Stimulated activated CD8-positive, alpha-beta memory T cell treated with anti-CD3 and anti-CD28 coated beads, Interleukin-15, amount 100 ng/mL, for 24 hours (primary cell): ENCODE data around the gene PDZK1IP1.

ENCODE experiments used
- DNase-seq: peaks from one replicate; pipeline ENCODE4 v3.0.0-alpha.2; 2020; ENCODE audit warnings: low read depth

The PDZK1IP1 gene

GRCh38 chr1:47137925-47138615, 51.8 kb downstream of the PDZK1IP1 start:
- DNase-seq: no peak

DNA sequence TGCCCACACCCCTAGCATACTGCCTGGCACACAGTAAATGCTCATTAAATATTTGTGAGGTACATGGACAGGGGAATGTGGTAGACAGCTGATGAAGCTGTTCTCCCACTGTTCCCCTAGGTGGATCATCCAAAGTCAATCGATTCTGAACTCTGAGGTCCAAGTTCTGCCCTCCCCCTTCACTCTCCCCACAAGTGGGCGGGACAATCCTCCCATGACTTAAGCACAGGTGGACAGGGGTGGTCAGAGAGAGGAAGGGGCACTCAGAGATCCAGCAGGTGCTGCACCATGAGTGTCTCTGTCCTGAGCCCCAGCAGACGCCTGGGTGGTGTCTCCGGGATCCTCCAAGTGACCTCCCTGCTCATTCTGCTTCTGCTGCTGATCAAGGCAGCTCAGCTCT, 52.6 kb downstream of the PDZK1IP1 start, which contains the start of gene CYP4A22:
TSS of gene CYP4A22 (plus strand) at position 244 of the 400 bp plus-strand sequence. CDS start at position 289, 45 bp downstream.
- DNase-seq: no peak
